GM18867 (cell line): ENCODE measurements around the gene SH3BP4.

Source experiments
- ATAC-seq: cut with Tn5 transposase; IDR thresholded peaks from one replicate; pipeline ENCODE4 v1.9.1; 2021; ENCODE audit warnings: mild to moderate bottlenecking, moderate library complexity; ENCODE audit not compliant: unreplicated experiment

The SH3BP4 gene

DNA sequence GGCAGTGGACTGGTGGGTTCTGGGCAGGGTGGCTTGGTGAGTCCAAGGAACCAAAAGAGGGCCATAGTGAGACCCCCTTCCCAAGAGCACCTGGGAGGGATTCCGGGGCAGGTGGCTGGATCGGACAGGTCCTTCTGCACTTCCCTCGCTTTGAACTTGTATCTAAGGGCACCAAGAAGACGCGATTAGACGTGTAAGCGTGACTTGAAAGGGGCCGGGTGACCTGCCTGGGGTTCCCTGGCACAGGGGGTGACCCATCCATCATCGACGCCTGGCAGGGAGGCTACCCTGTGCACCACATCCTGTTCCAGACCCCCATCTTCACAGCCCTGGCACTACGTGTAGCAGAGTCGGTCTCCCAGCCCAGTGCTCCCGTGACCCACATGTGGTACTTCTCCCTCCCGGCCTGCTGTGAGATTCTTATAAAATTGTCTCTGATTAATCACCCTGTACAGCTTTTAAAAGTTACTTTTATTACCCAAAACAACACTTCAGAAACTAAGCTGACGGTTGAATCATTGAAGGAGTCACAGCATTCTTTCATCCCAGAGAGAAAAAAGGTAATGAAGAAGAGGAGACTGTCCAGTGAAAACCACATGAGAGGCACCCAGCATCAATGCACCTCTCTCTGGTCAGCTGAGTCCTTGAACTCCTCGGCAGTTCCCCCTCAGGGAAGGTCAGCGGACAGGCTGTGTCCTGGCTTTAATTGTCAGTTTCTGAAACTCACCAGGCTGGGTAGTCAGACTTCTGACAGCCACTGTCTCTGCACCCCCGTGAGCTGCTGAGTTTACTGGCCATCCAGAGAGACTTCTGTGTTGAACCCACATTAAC is 13.0 kb downstream of the SH3BP4 start:
- ATAC-seq: no peak

DNA sequence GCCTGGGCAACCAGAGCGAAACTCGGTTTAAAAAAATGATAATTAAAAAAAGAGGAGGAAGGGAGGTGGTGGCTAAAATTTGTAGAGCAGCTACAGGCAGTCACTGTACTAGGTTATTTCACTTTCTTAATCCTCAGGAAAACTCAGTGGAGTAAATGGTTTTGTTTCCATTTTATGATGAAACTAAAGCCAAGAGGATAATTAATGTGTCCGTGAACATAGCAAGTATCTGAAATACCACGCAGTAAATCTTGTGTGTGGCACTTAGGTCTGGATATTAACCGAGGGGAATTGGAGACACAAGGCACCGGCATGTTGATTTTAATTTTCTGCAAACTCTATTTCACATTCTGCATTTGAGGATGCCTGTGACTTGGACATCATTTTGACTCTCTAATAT is 14.5 kb downstream of the SH3BP4 start:
- no peak for ATAC-seq

DNA sequence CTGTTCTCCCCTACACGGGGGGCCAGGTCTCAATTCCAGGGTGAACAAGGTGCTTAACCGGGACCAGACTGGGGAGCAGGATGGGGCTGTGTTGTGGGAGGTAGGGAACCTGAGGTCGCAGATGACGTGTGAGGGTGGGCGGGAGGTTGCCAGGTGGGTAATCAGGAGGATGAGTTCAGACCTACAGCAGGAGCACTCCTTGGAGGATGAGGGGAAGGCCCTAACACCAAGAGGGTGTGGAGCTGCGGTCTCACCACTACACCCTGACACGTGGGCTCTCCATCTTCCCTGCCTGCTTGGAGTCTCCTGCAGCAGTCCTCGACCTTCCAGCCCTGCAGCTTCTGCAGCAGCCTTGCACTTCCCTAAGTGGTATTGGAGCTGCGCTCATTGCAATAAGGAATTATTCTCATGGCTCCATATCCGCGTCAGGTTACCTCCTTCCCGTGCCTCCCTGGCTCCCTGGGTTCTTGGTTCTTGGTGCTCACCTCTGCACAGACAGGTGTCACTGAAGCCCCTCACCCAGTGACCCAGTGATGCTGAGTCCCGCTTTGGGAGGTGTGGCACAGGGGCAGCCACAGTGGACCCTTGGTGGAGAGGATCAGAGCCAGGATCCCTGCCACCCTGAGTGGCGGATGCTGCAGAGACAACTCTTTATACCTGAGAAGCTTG is 15.5 kb downstream of the SH3BP4 start:
- ATAC-seq: no peak

DNA sequence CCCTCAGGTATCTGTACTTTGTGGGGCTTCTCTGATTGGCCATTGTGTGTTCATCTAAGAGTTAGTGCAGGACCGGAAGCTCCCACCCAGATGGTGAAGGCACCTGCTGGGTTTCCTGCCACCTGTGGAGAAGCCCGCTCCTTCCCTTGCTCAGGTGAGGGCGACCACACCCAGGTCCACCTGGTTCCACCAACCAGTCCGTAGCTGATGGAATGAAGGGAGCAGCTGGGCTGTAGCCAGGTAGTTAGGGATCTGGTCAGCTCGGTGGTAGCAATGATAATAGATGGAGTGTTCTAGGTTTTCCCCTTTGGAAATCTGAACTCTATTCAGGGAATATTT is 16.0 kb downstream of the SH3BP4 start:
- no peak for ATAC-seq

DNA sequence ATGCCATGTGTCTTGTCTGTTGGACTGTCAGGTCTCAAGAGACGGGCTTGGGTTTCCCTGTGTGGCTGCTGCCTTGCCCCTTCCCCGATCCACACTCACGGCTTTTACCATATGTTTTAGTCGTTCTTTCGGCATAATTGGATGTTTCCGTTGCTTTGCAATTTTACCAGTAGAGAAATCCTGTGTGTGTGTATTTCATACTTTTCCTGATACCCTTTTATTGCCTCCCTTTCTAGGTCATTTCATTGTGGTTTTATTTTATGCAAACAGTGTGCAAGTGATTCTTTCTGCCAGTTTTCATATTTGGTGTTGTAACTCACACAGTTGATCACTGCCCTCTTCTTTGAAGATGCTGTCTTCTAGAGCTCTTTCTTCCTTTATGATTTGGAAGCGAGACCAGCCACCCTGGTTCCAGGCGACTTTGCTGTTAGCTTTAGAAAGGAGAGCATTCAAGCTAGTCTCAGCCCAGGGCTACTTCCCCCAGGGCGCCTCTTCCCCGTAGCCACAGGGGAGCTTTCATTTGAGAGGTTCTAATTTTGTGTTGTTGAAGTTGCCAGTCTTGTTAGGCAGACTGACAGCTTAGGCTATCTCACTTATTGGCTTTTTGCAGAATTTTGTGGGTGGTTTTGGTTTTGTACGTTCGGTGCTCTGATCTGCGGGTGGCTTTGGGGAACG is 17.0 kb downstream of the SH3BP4 start:
- ATAC-seq: no peak

DNA sequence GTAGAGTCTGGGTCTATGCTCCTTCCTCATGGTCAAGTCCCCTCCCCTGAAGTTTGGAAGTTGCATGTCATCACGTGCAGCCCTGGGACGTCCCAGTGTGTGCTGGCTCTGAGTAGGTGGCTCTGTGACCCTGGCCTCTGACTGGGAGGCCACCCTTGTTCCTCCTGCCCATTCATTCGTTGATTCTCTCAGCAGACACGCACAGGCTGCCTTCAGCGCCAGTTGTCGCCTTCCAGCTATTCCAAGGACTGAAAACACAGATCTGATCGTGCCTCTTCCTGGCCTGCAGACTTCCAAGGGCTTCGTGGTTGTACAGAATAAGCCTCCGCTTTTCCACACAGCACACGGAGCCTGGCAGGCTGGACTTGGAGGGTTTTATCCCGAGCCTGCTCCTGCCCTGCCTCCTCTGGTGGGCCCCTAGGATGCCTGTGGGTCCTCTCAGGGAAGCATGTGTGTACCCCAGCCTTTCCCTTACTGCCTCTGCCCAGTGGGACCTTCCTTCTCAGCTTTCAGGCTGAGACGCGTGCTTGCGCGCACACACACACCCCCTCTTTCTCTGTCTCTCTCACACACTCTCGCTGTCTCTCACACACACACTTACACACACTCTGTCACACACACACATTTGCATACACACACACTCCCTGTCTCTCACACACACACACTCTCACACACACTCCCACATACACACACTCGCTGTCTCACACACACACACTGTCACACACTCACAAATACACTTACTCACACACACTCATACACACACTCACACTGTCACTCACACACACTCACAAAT is 17.7 kb downstream of the SH3BP4 start:
- ATAC-seq: no peak

DNA sequence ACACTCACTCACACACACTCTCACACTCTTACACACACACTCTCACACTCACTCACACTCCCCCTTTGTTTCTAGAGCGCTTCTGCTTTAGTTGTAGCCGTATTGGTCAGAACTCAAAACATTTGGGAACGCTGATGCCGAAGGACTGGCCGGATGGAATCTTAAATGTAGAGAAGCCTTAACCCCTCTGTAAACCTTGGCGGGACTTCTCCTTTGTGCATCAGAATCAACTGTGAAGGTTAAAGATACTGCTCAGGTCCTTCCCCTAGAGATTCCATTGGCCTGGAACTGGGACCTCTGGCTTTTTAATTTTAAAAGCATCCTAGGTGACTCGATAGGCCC is 18.3 kb downstream of the SH3BP4 start:
- no peak for ATAC-seq

DNA sequence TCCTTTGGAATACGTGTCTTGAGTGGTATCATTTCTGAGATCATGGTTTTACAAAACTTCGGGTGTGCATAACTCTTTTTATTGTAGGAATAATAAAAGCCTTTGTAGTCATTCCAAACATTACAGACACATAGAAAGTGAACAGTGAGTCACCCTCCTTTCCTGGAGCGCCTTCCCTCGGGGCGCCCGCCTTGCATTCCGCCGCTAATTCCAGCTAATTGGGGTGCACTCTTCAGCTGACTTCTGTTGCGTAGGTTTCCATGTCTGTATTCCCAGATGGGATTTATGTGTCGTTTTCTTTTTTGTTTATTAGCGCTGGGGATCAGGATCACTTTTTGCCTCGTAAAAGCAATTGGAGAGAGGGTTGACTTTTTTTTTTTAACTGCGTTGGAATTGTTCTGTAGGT is 18.7 kb downstream of the SH3BP4 start:
- ATAC-seq: no peak

DNA sequence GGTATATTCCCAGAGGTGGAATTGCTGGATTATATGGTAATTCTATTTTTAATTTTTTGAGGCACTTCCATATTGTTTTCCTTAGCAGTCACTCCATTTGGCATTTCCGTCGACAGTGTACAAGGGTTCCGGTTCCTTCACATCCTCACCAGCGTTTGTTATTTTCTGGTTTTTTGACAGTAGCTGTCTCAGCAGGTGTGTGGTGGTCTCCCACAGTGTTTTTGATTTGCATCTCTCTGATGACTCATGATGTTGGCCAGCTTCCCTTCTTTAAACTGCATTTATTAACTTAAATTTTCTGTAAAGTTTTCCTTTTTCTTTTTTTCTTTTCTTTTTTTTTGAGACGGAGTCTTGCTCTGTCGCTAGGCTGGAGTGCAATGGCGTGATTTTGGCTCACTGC is 19.7 kb downstream of the SH3BP4 start:
- ATAC-seq: no peak

DNA sequence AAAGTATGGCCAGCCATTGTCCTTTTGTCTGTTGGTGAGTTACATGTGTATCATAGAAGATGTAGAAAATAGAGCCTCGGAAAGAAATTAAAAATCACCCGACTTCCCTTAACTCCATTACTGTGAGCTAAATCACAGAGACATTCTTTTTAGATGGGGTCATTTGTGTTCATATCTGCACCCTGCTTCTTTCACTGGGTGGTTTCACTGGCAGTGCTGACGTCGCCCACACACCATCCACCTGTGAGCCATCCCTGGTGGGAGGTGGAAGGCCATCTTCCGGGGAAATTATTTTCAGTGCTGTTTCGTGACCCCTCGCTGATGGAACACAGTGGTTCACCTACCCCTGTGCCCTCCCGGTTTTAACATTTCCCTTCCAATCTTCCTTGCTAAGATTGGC is 21.2 kb downstream of the SH3BP4 start:
- no peak for ATAC-seq

DNA sequence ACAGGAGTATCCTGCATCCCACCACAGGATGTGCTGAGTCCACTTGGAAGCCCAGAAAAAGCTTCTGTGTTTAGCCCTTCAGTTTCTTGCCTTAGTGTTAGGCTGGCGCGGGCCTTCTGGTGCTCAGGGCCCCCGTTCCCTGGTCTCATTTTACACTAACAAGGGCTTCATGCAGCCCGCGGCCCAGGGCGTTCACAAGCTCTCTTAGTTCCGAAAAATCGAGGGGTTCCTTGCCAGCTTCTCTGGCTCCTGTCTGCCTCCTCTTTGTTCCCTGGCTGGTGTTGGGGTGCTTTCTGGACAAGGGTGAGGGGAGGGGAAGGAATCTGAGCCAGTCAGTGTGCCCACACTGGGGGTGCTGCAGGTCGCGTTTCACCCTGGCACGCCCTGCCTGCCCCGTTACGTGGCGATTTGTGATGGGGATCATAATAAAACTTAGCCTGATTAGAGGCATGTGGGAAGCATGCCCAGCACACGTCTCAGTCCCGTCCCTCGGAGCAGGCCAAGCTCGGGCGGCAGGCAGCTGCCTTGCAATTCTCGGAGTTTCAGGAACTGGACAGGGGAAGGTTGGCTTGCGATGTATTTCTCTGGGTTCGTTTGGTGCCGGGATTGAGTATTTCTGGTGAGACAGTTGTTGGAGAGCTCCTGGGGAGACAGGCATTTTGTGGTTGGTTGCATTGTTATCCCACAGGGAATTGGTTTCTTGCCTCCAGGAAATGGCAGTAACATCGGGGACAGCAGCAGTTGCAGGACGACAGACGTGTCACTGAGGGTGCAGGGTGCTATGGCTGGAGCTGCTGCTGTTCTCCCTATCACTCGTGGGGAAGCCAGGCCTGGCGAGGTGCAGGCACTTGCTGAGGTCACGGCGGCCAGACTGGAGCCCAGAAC is 22.9 kb downstream of the SH3BP4 start:
- no peak for ATAC-seq

DNA sequence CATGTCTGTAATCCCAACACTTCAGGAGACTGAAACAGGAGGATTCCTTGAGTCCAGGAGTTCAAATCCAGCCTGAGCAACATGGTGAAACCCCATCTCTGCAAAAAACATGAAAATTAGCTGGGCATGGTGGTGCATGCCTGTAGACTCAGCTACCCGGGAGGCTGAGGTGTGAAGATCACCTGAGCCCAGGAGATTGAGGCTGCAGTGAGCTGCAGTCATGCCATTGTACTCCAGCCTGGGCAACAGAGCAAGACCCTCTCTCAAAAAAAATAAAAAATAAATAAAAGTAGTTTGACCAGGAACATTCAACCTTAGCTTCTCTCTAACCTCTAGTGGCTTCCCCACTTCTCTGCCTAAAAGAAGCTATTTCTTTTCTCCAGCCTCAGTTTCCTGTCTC is 23.8 kb downstream of the SH3BP4 start:
- ATAC-seq: no peak

DNA sequence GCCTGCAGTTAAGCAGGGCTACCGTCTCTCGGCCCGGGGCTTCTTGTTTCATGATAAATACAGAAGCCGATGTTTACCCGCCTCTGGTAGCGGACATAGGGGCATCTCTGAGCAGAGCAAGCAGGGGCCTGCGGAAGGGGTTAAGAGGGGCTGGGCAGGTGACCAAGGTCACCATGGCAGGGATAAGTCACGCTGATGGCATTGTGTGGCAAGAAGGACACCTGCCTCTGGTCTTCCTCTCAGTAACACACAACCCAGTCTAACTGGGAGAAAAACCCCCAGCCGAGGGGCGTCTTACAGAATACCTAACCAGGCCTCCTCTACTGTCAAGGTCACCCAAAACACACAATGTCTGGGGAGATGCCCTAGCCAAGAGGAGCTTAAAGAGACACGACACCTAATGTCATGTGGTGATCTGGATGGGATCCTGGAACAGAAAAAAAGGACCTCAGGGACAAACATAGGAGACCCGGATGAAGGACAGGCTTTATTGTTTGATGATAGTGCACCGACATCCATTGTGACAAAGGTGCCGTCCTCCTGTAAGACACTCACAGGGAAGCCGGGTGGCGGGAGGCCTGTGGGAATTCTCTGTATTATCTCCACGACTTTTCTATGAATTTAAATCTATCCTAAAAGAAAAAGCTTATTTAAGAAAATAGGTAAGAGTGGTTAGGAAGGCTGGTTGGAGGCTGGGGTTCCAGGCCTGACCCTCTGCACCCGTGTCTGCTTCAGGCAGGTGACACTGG is 24.8 kb downstream of the SH3BP4 start:
- ATAC-seq: no peak

DNA sequence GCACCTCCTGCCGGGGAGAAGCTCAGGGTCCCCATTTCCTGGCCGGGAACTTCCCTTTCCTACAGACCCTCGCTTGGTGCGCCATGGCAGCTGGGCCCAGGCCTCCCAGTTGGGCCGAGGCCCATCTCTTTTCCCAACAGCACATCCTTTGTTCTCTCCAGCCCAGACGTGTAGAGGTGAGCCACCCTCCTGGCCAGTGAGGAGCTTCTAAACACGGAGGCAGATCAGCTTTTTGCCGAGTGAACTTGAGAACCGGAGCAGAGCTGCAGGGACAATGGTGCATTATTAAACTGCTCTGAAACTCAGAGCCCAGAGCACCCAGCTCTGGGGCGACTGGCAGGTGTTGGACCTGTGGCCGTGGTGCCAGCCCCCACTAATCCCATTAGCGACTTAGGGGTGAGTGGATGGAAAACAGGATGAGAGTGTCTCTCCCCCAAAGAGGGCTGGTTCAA is 25.4 kb downstream of the SH3BP4 start:
- no peak for ATAC-seq

DNA sequence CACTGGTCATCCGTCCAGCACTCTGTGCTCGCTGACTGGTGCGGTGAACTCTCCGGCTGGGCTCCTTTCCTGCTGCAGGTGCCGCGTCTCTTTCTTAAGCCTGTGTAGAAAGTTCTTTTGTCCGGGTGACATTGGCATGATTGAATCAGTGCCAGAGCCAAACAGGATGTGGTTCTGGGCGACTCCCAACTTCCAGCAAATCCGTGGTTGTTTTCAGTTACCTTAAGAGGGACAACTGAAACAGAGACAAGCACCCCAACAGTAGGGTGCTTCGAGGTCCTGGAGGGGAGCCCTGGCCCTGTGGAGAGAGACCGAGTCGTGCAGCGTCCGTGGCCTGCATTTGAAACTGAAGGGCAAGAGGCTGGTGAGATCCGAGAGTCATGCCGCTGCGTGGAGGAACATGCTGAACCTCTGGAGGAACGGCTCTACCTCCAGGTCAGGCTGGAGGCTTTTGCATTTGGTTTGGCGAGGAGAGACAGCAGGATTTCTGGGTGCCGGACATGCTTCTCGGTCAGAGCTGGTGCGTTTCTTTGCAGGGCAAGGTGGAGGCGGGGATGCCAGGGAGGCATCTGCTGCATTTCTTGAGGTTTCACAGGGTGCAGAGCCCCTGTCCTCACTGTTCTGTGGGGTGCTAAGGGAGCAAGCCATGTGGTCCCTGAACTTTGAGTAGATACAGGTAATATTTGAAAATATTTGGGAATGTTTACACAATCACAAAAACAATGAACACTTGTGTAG is 26.8 kb downstream of the SH3BP4 start:
- no peak for ATAC-seq

DNA sequence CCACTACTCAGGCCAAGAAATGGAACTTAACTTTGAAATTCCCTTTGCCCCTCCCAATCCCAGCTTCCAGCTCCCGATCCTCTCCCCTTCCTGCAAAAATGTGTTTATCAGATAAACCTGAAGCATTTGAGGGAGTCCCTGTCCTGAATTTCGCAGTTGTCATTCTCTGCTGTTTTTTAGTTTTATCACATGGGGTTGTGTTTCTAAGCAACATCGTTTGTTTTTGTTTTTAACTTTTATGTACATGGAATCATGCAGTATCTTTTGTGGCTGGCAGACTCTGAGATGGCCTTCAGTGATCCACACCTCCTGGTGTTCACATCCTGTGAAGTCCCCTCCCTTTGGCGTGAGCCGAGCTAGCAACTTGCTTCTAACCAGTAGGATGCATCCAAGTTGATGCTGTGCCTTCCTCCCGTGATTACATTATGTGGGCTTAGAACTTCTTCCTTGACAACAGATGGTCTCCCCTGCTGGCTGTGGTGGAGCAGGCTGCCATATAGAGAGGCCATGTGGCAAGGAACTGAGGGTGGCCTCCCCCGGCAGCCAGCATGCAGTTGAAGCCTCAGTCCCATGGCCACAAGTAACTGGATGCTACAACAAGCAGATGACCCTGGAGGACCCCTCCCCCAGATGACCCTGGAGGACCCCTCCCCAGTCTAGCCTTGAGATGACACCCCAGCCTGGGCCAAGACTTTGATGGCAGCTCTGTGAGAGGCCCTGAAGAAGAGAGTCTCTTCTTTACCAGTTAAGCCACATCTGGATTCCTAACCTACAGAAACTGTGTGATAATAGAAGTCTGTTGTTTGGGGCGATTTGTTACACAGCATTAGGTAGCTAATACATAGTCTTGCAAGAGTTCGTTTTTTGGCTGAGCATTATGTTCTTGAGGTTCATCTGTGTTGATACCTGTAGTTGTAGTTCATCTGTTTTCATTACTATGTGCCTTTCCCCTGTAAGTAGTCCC is 27.7 kb downstream of the SH3BP4 start:
- ATAC-seq: no peak

DNA sequence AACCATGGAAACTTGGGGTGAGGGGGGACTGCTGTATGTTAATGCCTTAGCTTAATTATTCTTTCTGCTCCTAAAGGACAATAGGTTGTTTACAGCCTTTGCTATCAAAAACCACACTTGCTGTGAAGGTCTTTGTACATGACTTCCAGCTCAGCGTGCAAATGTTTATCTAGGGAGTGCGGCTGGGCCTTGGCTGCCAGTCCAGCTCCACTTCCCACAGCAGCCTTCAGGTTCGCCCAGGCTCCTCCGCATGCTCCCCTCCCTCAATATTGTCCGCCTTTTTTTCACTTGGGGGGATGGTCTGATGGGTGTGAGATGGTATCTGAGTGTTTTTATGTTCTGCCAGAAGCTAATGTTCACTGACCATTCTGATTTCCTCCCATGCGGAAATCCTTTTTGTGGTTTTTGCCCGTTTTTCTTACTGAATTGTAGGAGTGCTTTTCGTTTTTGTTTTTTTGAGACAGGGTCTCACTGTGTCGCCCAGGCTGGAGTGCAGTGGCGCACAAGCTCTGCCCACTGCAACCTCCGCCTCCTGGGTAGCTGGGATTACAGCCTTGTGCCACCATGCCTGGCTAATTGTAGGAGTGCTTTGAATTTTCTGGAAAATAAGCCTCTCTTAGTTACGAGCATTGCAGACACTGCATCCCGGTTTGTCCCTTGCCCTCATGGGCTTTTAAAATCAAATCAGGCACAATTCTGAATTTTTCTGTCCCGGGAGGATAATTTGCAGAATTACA is 28.8 kb downstream of the SH3BP4 start:
- no peak for ATAC-seq
